HUES6 (cell line): ENCODE results near the gene ADGRF3.
A peak's percentile ranks its signal among the peaks of the same experiment; 100 is the strongest.
"Not testable (repeated sequence)": the region's sequence is repeated elsewhere in the genome, so short reads cannot be mapped to it uniquely, and the experiment has no call there.

ENCODE experiments used
- H3K27ac ChIP-seq: 2 replicates; pipeline ENCODE4 v1.7.0; 2013; ENCODE audit warnings: low read depth, mild to moderate bottlenecking, low read length, inconsistent platforms
- H3K27me3 ChIP-seq: 2 replicates; pipeline ENCODE4 v1.6.1; 2013; ENCODE audit warnings: low read length; ENCODE audit not compliant: control insufficient read depth, insufficient read depth
- H3K36me3 ChIP-seq: 2 replicates; pipeline ENCODE4 v1.6.1; 2013; ENCODE audit warnings: low read length; ENCODE audit not compliant: control insufficient read depth, insufficient read depth
- H3K4me1 ChIP-seq: 2 replicates; pipeline ENCODE4 v1.6.1; 2013; ENCODE audit warnings: low read length; ENCODE audit not compliant: control insufficient read depth, insufficient read depth
- H3K4me3 ChIP-seq: 2 replicates; pipeline ENCODE4 v1.5.1; 2013; ENCODE audit warnings: low read depth, low read length
- H3K9ac ChIP-seq: one replicate; pipeline ENCODE4 v1.6.1; 2013; ENCODE audit warnings: mild to moderate bottlenecking, low read length
- H3K9me3 ChIP-seq: 2 replicates; pipeline ENCODE4 v1.6.1; 2013; ENCODE audit warnings: low read depth, low read length; ENCODE audit not compliant: control insufficient read depth, insufficient read depth

The ADGRF3 gene

DNA sequence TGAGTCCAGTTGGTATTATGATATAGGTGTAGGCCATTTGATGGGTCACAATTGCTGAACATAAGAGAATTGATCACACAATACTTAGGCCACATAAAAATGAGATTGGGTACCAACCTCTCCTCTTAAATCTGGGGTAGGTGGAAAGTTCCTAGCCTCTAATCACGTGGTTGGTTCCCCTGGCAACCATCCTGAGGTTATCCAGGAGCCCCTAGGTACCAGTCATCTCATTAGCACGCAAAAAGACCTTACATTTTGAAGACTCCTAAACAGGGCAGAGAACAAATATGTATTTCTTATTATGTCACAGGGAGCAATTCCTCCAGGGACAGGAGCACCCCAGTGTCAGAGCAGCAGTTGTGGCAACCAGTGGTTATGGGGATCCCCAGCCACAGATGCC, 13.3 kb downstream of the ADGRF3 start:
- Histone ChIP-seq H3K27me3 (no peaks in the 10 kb centered on the region), H3K27ac (no peak overlapping the region), H3K4me3 (no peak overlapping the region), H3K36me3 (no peaks in the 10 kb centered on the region), H3K4me1 (no peaks in the 10 kb centered on the region), H3K9ac (no peak overlapping the region), H3K9me3 (no peaks in the 10 kb centered on the region)

- H3K9me3 ChIP-seq, H3K9ac ChIP-seq, H3K4me3 ChIP-seq, H3K36me3 ChIP-seq, H3K27ac ChIP-seq, H3K27me3 ChIP-seq, H3K4me1 ChIP-seq: not testable (repeated sequence)
Observed at GRCh38 chr2:26331321-26331720, 15.3 kb downstream of the ADGRF3 start.

- H3K9ac ChIP-seq, result no peak overlapping the region
Observed at GRCh38 chr2:26330604-26331003, 16.0 kb downstream of the ADGRF3 start.

GRCh38 chr2:26330114-26330549, 16.5 kb downstream of the ADGRF3 start:
- Histone ChIP-seq H3K27me3 (no peaks in the 10 kb centered on the region), H3K4me1 (no peaks in the 10 kb centered on the region), H3K27ac (no peak overlapping the region), H3K9ac (no peak overlapping the region), H3K4me3 (no peak overlapping the region), H3K36me3 (no peaks in the 10 kb centered on the region), H3K9me3 (no peaks in the 10 kb centered on the region)

More at GRCh38 chr2:26330604-26331003, 16.0 kb downstream of the ADGRF3 start:
- Histone ChIP-seq H3K4me3 (no peak overlapping the region), H3K27ac (no peak overlapping the region), H3K36me3 (no peaks in the 10 kb centered on the region), H3K9me3 (no peaks in the 10 kb centered on the region), H3K4me1 (no peaks in the 10 kb centered on the region), H3K27me3 (no peaks in the 10 kb centered on the region)

DNA sequence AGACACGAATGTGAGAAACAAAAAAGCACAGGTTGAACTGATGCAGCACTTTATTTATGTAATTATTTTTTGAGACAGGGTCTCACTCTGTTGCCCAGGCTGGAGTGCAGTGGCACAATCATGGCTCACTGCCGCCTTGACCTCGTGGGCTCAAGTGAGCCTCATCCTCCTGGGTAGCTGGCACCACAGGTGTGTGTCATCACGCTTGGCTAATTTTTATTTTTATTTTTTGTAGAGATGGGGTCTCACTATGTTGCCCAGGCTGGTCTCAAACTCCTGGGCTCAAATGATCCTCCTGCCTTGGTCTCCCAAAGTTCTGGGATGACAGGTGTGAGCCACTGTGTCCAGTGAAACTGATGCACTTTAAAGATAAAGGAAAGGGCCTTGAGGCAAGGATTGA, 17.5 kb downstream of the ADGRF3 start:
- not testable (repeated sequence) for H3K27ac ChIP-seq

GRCh38 chr2:26327291-26328272, 19.0 kb downstream of the ADGRF3 start:
- Histone ChIP-seq H3K4me3 (no peak overlapping the region), H3K9me3 (no peaks in the 10 kb centered on the region), H3K27ac (no peak overlapping the region), H3K36me3 (no peaks in the 10 kb centered on the region), H3K27me3 (no peaks in the 10 kb centered on the region), H3K4me1 (no peaks in the 10 kb centered on the region), H3K9ac (no peak overlapping the region)

More for the DNA sequence above, 17.5 kb downstream of the ADGRF3 start:
- H3K36me3 ChIP-seq, H3K4me1 ChIP-seq, H3K27me3 ChIP-seq, H3K9me3 ChIP-seq, H3K9ac ChIP-seq, H3K4me3 ChIP-seq: not testable (repeated sequence)

DNA sequence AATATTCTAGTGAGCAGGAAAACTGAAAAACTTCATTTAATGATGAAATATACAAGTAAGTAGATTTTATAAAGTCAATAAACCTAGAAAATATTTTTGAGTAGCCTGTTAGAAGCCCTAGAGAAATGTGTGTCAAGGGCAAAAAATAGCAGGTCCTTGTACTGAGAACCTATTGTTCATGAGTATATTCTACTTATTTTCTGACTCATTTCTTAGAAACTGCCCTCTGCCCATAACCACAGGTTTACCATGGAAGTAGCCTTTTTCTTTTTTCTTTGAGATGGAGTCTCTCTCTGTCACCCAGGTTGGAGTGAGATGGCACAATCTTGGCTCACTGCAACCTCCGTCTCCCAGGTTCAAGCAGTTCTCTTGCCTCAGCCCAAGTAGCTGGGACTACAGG, 20.1 kb downstream of the ADGRF3 start:
- H3K9ac ChIP-seq, result no peak overlapping the region
- H3K27ac ChIP-seq, result no peak overlapping the region
- no peaks in the 10 kb centered on the region for H3K9me3 ChIP-seq
- no peaks in the 10 kb centered on the region for H3K4me1 ChIP-seq
- H3K36me3 ChIP-seq, result no peaks in the 10 kb centered on the region
- no peaks in the 10 kb centered on the region for H3K27me3 ChIP-seq
- H3K4me3 ChIP-seq, result no peak overlapping the region

DNA sequence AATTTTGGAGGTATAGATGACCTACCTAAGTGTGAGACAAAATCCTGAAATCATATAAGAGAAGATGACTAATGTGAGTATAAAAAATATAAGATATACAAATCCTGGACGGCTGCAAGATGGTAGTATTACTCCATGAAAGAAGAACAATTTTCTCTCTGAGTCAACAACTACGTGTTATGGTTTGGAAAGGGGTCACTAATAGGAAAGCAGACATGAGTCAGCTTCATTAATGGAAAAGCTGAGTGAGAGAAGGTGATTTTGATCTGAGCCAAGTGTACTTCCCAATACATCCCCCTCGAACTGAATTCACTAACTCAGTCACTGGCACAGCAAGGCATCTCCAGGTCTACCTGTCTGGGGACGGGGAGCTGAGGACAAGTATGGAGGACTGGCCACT, 20.7 kb downstream of the ADGRF3 start:
- Histone ChIP-seq H3K27ac (no peak overlapping the region), H3K9me3 (no peaks in the 10 kb centered on the region), H3K36me3 (no peaks in the 10 kb centered on the region), H3K4me1 (no peaks in the 10 kb centered on the region), H3K4me3 (no peak overlapping the region), H3K27me3 (no peaks in the 10 kb centered on the region), H3K9ac (no peak overlapping the region)

DNA sequence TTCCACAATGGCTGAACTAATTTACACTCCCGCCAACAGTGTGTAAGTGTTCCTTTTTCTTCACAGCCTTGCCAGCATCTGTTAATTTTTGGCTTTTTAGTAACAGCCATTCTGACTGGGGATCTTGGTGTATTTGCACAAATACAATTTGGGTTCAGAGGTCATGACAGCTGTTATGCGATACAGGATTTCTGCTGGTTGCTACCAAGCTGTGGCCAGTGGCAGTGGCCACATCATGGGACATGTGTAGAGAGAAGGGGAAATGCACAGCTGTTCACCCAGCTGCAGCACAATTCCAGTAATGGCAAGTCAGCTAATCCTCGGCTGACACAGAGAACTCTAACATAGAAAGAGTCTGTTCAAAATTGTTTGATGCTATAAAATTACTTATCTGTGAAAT, 21.7 kb downstream of the ADGRF3 start:
- no peak overlapping the region for H3K9ac ChIP-seq
- H3K27ac ChIP-seq, result no peak overlapping the region
- no peaks in the 10 kb centered on the region for H3K4me1 ChIP-seq
- H3K9me3 ChIP-seq, result no peaks in the 10 kb centered on the region
- no peak overlapping the region for H3K4me3 ChIP-seq
- H3K36me3 ChIP-seq, result no peaks in the 10 kb centered on the region
- H3K27me3 ChIP-seq, result no peaks in the 10 kb centered on the region

DNA sequence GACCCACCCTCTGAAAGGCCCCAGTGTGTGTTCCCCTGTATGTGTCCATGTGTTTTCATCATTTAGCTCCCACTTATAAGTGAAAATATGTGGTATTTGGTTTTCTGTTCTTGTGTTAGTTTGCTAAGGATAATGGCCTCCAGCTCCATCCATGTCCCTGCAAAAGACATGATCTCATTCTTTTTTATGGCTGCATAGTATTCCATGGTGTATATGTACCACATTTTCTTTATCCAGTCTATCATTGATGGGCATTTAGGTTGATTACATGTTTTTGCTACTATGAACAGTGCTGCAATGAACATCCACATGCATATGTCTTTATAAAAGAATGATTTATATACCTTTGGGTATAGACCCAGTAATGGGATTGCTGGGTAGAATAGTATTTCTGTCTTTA, 22.1 kb downstream of the ADGRF3 start:
- not testable (repeated sequence) for H3K27ac ChIP-seq, H3K36me3 ChIP-seq, H3K27me3 ChIP-seq, H3K9ac ChIP-seq, H3K9me3 ChIP-seq, H3K4me1 ChIP-seq, H3K4me3 ChIP-seq

- H3K9ac ChIP-seq, result peak overlapping the region; percentile 9
- H3K4me1 ChIP-seq, result peaks cover 6% of the 10 kb centered on the region
- H3K27ac ChIP-seq, result no peak overlapping the region
- H3K9me3 ChIP-seq, result no peaks in the 10 kb centered on the region
- peak overlapping the region; percentile 39; the same call in 1 of the 2 replicates for H3K4me3 ChIP-seq
- H3K36me3 ChIP-seq, result no peaks in the 10 kb centered on the region
- H3K27me3 ChIP-seq, result no peaks in the 10 kb centered on the region
Observed at GRCh38 chr2:26318950-26319349, 27.6 kb downstream of the ADGRF3 start.
